GM10248 (cell line): ENCODE results near the gene SMYD4.
A peak's percentile ranks its signal among the peaks of the same experiment; 100 is the strongest.

Experiments used
- CTCF ChIA-PET: fragments of 300-600 bp; sonication (Branson Sonifier 250); formaldehyde crosslinking; extraction: SDS; loops from one replicate; lab custom pipeline; 2021; ENCODE audit warnings: antibody characterized with exemption; lab: Yijun Ruan, JAX
- POLR2A ChIA-PET: fragments of 350-650 bp; sonication (Branson Sonifier 250); formaldehyde crosslinking; extraction: SDS; loops from one replicate; lab custom pipeline; 2020; ENCODE audit warnings: antibody characterized with exemption; lab: Yijun Ruan, JAX
- DNase-seq: peaks from one replicate; pipeline ENCODE4 v3.0.0; 2012; ENCODE audit errors: extremely low spot score
- CTCF ChIP-seq: IDR thresholded peaks from 2 replicates; pipeline ENCODE4 v1.5.1; 2012; ENCODE audit warnings: mild to moderate bottlenecking, low read depth; ENCODE audit errors: extremely low read depth, missing control alignments, control extremely low read depth

Gene SMYD4

GRCh38 chr17:1736348-1737281, 93.1 kb downstream of the SMYD4 start:
- ChIA-PET CTCF (interaction anchor here (1.1 to 2.1 kb wide), 2 partner anchors 16 to 26 kb away, joined by 3 to 9 read pairs; no protein-coding TSS in a partner anchor), POLR2A (interaction anchor here (0.6 to 1.9 kb wide), 3 partner anchors 19 to 79 kb away, joined by 3 to 11 read pairs (median 4); no protein-coding TSS in a partner anchor)
- no peak for TF ChIP-seq CTCF
- peak; percentile 90 for DNase-seq

GRCh38 chr17:1735834-1736347, 93.8 kb downstream of the SMYD4 start:
- ChIA-PET POLR2A (interaction anchor here (0.6 to 1.9 kb wide), 3 partner anchors 19 to 529 kb away, joined by 3 to 11 read pairs (median 3); no protein-coding TSS in a partner anchor), CTCF (interaction anchor here (1.0 to 1.1 kb wide), 2 partner anchors 15 to 27 kb away, joined by 3 read pairs; no protein-coding TSS in a partner anchor)
- no peak for TF ChIP-seq CTCF
- no peak for DNase-seq

GRCh38 chr17:1735418-1735817, 94.3 kb downstream of the SMYD4 start:
- TF ChIP-seq CTCF = no peak
- no peak for DNase-seq
- ChIA-PET CTCF (interaction anchor here (1.0 kb wide), 1 partner anchor 14 kb away, joined by 3 read pairs; no protein-coding TSS in a partner anchor), POLR2A (interaction anchor here (0.6 kb wide), 1 partner anchor 529 kb away, joined by 3 read pairs; no protein-coding TSS in a partner anchor)

- ChIA-PET CTCF (interaction anchor here (0.8 to 1.5 kb wide), 2 partner anchors 9 to 12 kb away, joined by 3 to 5 read pairs; partner anchors contain the start of gene WDR81), POLR2A (no interaction called here)
- no peak for DNase-seq
- no peak for TF ChIP-seq CTCF
Measured at GRCh38 chr17:1733759-1734158, 95.9 kb downstream of the SMYD4 start.

- no peak for TF ChIP-seq CTCF
- CTCF ChIA-PET = interaction anchor here (0.6 to 3.2 kb wide), 6 partner anchors 8 to 132 kb away, joined by 3 to 26 read pairs (median 4); partner anchors contain the start of gene WDR81
- POLR2A ChIA-PET = interaction anchor here (0.5 kb wide), 1 partner anchor 459 kb away, joined by 3 read pairs; no protein-coding TSS in a partner anchor
- no peak for DNase-seq
Measured at GRCh38 chr17:1732833-1733321, 96.8 kb downstream of the SMYD4 start.
